NCI-H2196 treated with DMSO at 0.1 percent for 48 hours (cell line): ENCODE results near the gene LTB4R2.

Experiments used
- DNase-seq: peaks from one replicate; lab custom pipeline; 2025; ENCODE audit not compliant: unreplicated experiment; lab: John Stamatoyannopoulos, UW

The LTB4R2 gene

DNA sequence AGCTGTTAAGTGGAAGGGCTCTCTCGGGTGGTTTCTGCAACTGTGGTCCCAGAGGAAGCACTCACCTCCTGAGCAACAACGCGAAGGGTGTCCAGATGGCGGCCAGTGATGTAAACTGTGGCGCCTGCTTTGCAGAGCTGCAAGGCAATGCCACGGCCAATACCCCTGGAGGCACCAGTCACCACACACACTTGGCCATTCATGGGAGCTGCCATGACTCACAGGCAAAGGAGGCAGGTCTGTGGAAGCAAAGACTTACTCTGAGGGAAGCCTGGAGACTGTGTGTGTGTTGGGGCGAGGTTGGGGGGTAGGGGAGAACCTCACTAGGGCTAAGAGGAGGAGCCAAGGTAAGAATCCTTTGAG is 11.1 kb upstream of the LTB4R2 start:
- DNase-seq = no peak

DNA sequence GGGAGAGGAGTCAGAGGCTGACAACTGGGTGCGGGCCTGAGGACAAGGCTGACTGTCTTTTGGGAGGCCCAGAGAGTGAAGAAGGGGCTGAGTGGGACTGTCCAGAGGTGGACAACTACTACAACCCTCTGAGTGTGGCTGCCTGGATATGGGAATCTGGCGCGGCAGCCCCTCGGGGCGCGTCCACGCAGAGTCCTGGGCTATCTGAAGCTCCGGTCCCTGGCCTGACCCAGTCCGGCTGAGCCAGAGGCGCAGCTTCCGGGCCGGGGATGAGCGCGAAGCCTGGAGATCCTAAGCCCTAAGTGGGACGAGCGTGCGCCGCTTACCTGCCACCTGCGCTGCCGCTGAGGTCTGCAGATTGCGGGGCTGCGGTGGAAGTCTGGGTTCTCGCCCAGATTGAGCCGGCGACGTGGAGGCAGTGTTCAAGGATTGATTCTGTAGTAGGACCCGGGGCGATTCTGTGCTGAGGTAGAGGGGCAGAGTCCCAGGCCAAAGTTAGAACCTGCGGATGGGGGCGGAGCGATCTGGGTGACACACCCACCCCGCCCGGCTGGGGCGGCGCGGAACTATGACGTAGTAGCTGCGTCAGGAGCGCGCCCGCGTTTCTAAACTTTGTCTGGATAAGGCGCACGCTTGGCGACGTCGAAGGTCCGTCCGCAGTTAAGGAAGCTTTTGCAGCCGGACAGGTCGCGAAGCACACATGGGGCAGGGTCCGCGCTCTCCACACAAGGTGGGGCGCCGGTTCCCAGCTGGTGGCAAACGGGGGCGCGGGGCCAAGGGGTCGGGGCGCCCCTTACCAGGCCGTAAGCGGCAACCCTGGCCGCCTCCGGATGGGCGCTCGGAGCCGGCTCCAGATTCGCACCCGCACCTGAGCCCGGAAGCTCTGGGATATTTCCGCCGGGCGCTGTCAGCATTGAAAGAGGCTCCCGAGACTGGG is 10.4 kb upstream of the LTB4R2 start, which contains the start of the genes DHRS1 and NOP9:
TSS of gene DHRS1 (minus strand) at position 526 of the 937 bp plus-strand sequence. CDS start 674 bp downstream, outside the sequence.
TSS of gene NOP9 (plus strand) at position 596 of the 937 bp plus-strand sequence. CDS start at position 701, 105 bp downstream.
- peak; percentile 73 for DNase-seq

DNA sequence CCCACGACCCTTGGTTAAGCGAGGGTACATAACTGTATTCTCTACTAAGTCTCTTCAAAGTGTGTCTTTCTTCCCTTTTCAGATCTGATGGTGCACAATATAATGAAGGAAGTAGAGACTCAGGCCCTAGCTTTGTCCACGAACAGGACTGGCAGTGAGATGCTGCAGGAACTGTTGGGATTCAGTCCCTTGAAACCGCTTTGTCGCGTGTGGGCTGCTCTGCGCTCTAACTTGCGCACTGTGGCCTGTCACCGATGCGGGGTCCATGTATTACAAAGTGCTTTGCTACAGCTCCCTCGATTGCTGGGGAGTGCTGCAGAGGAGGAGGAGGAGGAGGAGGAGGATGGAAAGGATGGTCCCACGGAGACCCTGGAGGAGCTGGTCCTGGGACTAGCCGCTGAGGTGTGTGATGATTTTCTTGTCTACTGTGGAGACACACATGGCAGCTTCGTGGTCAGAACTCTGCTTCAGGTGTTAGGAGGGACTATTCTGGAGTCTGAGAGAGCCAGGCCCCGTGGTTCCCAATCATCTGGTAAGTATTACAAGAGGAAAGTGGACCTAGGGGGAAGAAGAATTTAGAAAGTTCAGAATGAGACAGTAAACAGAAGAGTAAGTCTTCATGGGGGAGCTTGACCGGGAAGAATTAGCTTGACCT is 9.5 kb upstream of the LTB4R2 start:
- no peak for DNase-seq

DNA sequence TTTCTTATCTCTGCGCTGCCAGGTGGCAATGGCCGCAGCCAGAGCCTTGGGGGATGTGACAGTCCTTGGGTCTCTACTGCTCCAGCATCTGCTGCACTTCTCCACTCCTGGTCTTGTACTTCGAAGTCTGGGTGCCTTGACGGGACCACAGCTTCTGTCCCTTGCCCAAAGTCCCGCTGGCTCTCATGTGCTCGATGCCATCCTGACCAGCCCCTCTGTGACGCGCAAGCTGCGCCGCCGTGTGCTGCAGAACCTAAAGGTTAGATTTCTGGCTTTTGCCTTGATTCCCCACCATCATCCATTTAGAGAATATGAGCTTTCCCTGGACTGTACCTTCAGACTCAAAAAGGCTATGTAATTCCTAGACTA is 5.9 kb upstream of the LTB4R2 start:
- DNase-seq = no peak

DNA sequence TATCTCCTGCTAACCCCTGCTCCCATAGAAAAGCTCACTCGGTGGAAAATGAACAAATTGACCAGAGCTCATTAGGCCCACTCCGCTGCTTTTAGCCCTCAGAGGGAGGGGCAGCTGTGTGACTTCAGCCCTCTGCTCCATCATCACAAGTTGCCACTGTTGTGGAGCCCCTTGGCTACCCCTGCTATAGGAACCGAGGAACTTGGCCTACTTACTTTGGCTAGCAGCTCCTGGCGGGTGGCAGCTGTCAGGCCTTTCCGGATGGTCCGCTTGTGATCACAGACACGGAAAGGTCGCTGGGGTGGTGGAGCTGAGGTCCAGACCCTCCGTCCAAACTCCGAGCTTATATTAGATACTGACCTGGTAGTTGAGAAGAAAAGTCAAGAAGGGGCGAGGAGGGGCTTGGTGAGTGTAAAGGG is 2.8 kb upstream of the LTB4R2 start:
- no peak for DNase-seq

DNA sequence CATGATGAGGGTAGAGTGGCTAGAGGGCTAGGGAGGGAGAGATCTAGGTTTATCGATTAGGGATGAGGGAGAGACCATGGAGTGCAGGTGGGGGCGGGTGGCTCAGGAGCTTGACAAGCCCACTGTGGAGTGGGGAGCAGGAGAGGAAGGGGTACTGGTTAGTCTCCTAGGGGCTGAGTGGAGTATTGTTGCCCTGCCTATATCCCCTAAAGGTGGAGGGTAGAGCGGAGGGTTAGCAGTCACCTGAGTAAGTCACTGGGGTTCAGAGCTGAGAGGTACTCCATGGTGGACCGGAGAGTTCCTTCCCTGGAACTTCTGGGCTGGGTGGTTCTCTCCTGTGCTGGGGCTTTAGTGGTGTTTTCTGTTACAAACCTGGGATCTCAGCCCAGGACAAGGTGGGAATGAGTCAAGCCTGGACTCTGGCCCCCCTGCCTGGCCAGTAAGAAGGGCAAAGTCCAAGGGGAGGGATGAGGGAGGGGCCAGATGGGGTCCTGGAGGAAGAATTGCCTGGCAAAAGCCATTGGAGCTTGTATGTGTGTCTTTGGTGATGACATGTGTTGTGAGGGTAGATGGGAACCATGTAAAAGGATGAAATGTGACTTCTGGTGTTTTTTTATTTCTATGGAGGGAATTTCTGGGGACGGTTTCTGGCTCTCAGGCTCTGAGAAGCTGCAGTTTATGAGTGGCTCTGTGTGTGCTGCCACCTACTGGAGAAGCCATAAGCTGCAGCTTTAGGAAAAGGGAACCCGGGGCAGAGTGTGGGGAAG is 2.2 kb upstream of the LTB4R2 start, which contains the start of gene CIDEB:
TSS of gene CIDEB (minus strand) at position 403 of the 767 bp plus-strand sequence. CDS start at position 284, 119 bp downstream.
- peak; percentile 9 for DNase-seq

DNA sequence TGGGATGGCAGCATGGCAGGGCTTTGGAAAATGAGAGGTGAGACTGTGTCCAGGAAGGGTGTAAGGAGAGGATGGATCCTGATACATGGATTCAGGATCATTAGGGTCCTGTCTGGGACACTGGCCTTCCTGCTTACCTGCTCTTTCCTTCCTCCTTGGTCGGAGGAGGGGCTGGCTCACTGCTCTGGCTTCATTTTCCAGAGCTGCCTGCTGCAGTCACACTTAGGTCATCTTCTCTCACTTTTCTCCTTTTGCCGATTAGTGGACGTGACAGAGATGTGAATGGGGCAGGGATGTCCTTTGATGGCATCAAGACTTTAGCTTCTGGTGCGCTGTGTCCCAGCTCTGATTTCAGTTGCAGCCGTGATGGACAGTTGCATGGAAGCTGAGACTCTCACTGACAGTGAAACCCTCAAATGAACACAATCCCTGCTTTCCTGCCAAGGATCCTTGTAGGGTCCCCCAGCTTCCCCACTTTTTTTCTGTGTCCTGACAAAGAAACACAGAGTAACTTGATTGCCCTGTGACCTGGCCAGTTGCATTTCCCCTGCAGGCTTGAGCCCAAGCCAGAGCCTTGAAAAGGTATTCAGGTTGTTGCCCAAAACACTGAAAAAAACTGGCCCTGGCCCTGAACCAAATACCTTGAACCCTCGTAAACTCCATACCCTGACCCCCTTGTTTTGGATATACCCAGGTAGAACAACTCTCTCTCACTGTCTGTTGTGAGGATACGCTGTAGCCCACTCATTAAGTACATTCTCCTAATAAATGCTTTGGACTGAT is 1.4 kb upstream of the LTB4R2 start:
- no peak for DNase-seq

DNA sequence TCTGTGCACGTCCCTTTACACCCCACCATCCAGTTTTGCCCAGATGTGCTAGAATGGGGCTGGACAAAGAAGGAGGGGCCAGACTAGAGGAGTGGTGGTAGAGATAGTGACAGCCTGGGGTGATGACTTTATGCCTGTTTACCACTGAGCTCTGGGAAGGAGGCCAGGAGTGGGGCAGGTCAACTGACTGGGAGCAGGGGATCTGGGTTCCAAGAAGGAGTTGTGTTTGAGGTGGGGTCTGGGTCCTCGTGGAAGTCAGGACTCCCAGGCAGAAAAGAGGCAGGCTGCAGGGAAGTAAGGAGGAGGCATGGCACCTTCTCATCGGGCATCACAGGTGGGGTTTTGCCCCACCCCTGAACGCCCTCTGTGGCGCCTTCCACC is 315 bp downstream of the LTB4R2 start:
- no peak for DNase-seq

DNA sequence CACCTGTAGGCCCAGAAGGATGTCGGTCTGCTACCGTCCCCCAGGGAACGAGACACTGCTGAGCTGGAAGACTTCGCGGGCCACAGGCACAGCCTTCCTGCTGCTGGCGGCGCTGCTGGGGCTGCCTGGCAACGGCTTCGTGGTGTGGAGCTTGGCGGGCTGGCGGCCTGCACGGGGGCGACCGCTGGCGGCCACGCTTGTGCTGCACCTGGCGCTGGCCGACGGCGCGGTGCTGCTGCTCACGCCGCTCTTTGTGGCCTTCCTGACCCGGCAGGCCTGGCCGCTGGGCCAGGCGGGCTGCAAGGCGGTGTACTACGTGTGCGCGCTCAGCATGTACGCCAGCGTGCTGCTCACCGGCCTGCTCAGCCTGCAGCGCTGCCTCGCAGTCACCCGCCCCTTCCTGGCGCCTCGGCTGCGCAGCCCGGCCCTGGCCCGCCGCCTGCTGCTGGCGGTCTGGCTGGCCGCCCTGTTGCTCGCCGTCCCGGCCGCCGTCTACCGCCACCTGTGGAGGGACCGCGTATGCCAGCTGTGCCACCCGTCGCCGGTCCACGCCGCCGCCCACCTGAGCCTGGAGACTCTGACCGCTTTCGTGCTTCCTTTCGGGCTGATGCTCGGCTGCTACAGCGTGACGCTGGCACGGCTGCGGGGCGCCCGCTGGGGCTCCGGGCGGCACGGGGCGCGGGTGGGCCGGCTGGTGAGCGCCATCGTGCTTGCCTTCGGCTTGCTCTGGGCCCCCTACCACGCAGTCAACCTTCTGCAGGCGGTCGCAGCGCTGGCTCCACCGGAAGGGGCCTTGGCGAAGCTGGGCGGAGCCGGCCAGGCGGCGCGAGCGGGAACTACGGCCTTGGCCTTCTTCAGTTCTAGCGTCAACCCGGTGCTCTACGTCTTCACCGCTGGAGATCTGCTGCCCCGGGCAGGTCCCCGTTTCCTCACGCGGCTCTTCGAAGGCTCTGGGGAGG is 985 bp downstream of the LTB4R2 start, which contains the start of gene LTB4R:
TSS of gene LTB4R (plus strand) at position 857 of the 959 bp plus-strand sequence. CDS start 4,150 bp downstream, outside the sequence.
- DNase-seq = peak; percentile 89

DNA sequence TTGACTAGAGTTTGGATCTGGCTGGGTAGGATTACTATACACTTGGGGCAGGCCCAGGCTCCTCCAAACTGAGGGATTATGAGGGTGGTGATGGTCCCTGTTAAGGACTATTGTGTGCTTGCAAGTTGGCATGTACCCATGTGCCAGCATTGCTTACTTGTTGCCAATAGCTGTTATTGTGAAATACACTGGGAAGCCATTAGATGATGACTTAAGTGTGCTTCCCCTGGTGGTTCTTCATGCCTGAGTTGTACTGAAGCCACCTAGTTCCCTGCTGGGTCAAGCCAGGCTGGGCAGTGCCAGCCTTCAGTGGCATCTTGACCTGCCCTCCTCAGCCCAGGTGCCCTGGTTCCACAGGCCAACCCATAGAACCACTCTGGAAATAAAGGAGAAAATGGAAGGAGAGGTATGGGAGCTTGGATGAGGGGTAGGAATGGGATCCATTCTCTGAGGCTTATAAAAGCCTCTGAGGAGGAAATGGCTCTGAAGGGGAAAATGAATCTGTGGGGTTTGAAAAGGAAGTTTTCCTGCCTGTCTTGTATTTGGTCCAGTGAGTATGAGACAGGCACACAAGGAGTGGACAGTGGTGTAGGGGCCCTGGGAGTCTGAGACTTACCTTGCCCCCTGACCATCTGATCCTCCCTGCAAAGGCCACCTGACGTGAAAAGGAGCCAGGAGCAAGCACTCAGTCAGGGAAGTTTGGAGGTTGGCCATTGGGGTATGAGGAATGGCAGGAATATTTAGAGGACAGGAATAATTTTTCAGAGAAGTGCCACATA is 2.1 kb downstream of the LTB4R2 start:
- no peak for DNase-seq

DNA sequence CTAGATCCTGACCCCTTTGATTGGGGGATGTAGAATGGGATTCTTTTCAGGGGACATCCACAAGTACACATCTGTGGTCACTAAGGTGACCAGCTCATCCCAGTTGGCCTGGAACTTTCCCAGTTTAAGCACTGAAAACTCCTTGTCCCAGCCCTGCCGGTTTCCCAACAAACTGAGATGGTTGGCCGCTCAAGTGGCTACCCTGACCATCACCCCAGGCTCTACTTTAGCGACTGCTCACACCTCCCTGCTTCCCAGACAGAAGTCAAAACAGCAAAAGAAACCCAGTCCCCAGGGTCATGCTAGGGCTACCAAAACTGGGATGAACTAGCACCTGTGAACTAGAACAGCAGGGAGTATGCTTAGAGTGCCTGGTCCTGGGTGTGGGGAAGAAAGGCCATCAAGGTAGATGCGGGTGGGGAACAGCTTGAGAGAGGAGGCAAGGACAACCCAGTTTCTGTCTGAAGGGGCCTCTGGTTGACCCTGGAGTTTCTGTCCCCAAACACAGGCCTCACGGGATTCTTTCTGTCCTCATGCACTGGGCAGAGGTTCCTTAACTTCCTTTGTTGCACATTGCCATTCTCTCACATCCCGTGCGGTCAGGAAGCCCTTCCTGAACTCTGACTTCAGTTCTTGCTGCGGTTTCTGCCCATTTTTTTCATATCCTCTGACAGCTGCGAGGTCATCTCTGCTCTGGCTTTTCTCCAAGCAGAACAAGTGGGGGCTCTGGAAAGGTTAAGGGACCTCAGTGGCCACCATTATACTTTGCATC is 3.0 kb downstream of the LTB4R2 start:
- DNase-seq = no peak

DNA sequence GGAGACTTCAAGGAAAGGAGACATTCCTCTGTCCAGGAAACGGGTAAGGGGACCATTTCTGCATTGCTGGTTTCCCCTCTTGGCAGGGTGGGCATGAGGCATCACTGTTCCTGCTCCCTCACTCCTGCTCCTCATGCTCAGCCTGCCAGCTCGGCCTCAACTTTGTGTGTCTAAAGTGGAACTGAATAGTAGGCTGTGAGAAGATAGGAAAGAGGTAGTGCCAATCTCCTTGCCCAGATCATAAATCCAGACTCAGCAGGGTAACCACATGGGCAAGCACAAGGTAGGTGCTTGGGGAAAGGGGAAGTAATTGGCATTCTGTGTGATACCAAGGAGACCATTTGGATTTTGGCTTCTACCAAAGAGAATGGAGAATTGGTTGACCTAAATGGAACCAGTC is 4.0 kb downstream of the LTB4R2 start:
- DNase-seq = no peak

DNA sequence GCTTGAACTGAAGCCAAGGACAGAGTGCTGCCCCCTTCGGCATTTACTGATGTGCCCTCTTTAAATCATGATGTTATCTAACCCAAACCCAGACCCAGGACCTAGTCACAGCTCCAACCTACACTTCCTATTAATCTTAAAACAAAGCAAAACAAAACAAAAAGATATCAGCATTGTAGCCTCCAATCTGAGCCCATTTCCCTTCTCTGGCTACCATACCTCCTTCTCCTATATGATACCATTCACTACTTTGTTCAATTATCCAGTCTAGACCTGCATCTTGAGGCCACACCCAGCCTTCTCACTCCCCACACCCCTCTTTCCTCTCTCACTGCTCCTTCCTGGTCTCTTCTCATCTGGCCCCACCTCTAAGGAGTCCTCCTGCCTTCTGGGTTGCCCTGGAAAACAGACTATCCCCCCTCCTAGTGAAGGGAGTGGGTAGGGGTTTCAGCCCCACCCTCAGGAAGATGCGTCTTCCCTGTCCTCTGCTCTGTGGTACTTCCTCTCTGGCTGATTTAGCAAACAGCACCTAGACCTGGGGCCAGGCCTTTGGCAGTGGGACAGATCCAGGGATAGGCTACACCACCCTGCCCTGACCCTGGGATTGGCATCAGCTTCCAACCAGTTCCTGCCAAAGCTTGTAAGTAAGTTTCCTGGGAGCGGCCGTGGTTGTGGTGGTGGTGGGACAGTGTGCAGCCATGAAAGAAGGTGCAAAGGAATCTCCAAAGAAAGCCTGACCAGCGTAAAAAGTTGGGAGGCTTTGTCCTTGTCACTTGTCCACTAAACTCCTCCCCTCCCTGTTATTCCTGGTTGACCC is 4.6 kb downstream of the LTB4R2 start:
- no peak for DNase-seq

DNA sequence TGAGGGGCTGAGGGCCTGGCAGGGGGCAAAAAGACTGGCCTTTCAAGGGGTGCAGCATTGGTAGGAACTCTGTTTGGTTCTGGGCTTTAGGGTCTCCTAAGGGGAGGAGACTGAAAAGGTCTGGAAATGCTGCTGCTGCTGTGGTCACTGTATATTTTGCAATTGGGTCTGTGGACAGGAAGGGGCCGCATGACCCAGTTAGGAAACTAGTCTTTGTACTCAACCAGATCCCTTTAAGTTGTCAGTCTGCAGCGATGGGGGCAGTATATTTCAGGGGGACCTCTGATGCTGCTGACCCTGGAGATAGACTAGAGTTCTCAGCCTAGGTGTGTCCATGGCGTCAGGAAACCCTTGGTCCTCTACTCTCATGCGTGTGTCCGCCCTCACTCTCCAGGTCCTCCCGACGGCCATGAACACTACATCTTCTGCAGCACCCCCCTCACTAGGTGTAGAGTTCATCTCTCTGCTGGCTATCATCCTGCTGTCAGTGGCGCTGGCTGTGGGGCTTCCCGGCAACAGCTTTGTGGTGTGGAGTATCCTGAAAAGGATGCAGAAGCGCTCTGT is 5.4 kb downstream of the LTB4R2 start:
- DNase-seq = no peak

DNA sequence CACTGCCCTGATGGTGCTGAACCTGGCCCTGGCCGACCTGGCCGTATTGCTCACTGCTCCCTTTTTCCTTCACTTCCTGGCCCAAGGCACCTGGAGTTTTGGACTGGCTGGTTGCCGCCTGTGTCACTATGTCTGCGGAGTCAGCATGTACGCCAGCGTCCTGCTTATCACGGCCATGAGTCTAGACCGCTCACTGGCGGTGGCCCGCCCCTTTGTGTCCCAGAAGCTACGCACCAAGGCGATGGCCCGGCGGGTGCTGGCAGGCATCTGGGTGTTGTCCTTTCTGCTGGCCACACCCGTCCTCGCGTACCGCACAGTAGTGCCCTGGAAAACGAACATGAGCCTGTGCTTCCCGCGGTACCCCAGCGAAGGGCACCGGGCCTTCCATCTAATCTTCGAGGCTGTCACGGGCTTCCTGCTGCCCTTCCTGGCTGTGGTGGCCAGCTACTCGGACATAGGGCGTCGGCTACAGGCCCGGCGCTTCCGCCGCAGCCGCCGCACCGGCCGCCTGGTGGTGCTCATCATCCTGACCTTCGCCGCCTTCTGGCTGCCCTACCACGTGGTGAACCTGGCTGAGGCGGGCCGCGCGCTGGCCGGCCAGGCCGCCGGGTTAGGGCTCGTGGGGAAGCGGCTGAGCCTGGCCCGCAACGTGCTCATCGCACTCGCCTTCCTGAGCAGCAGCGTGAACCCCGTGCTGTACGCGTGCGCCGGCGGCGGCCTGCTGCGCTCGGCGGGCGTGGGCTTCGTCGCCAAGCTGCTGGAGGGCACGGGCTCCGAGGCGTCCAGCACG is 6.1 kb downstream of the LTB4R2 start:
- DNase-seq = no peak

DNA sequence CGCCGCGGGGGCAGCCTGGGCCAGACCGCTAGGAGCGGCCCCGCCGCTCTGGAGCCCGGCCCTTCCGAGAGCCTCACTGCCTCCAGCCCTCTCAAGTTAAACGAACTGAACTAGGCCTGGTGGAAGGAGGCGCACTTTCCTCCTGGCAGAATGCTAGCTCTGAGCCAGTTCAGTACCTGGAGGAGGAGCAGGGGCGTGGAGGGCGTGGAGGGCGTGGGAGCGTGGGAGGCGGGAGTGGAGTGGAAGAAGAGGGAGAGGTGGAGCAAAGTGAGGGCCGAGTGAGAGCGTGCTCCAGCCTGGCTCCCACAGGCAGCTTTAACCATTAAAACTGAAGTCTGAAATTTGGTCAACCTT is 6.6 kb downstream of the LTB4R2 start:
- DNase-seq = no peak
